Duodenal mucosa (tissue), 2 donors: Measurements from ENCODE around the gene KIAA0825.

Source experiments
- H3K27ac ChIP-seq: one replicate; pipeline ENCODE4 v1.7.0; 2013; ENCODE audit warnings: low read depth, low read length
- H3K27me3 ChIP-seq, 2 donors: one replicate each; pipeline ENCODE4 v1.7.0; 2013; ENCODE audit warnings: low read length in 2 of 2, control low read depth in 1 of 2; ENCODE audit not compliant: insufficient read depth in 2 of 2, control insufficient read depth in 1 of 2
- H3K36me3 ChIP-seq, 2 donors: one replicate each; pipeline ENCODE4 v1.7.0; 2013; ENCODE audit warnings: low read length in 2 of 2, control low read depth in 1 of 2; ENCODE audit not compliant: insufficient read depth in 2 of 2, control insufficient read depth in 1 of 2
- H3K4me1 ChIP-seq, 2 donors: one replicate each; pipeline ENCODE4 v1.7.0; 2013; ENCODE audit warnings: low read length in 2 of 2, control low read depth in 1 of 2; ENCODE audit not compliant: insufficient read depth in 2 of 2, control insufficient read depth in 1 of 2
- H3K4me3 ChIP-seq, 2 donors: one replicate each; pipeline ENCODE4 v1.7.0; 2013; ENCODE audit warnings: low read length in 2 of 2, low read depth in 1 of 2
- H3K9ac ChIP-seq, 2 donors: one replicate each; pipeline ENCODE4 v1.7.0; 2013; ENCODE audit warnings: low read length in 2 of 2, low read depth in 1 of 2
- H3K9me3 ChIP-seq, 2 donors: one replicate each; pipeline ENCODE4 v1.7.0; 2013; ENCODE audit warnings: low read length in 2 of 2, control low read depth in 1 of 2; ENCODE audit not compliant: control insufficient read depth in 1 of 2

KIAA0825 gene

GRCh38 chr5:94420885-94421284 lies 197.5 kb downstream of the KIAA0825 start:
- Histone ChIP-seq H3K27ac (no peak overlapping the region), H3K9ac (no peak overlapping the region), H3K9me3 (no peaks in the 10 kb centered on the region), H3K4me1 (peaks cover 0 to 3% of the 10 kb centered on the region in 2 donors), H3K4me3 (no peak overlapping the region), H3K27me3 (no peaks in the 10 kb centered on the region), H3K36me3 (no peaks in the 10 kb centered on the region)

- Histone ChIP-seq H3K27me3 (no peaks in the 10 kb centered on the region), H3K9ac (no peak overlapping the region), H3K4me1 (peaks cover 0 to 5% of the 10 kb centered on the region in 2 donors), H3K27ac (no peak overlapping the region), H3K9me3 (no peaks in the 10 kb centered on the region), H3K36me3 (no peaks in the 10 kb centered on the region), H3K4me3 (no peak overlapping the region)
These were observed 202.6 kb downstream of the KIAA0825 start for GRCh38 chr5:94415798-94416197.

- Histone ChIP-seq H3K4me1 (no peaks in the 10 kb centered on the region), H3K9me3 (no peaks in the 10 kb centered on the region), H3K27ac (no peak overlapping the region), H3K36me3 (no peaks in the 10 kb centered on the region), H3K27me3 (no peaks in the 10 kb centered on the region), H3K9ac (no peak overlapping the region), H3K4me3 (no peak overlapping the region)
These were observed 209.0 kb downstream of the KIAA0825 start for GRCh38 chr5:94409440-94409839.

GRCh38 chr5:94407023-94407422 lies 211.4 kb downstream of the KIAA0825 start:
- Histone ChIP-seq H3K36me3 (no peaks in the 10 kb centered on the region), H3K9ac (no peak overlapping the region), H3K27me3 (no peaks in the 10 kb centered on the region), H3K27ac (no peak overlapping the region), H3K9me3 (no peaks in the 10 kb centered on the region), H3K4me1 (peaks cover 0 to 5% of the 10 kb centered on the region in 2 donors), H3K4me3 (no peak overlapping the region)

GRCh38 chr5:94403483-94403882 lies 214.9 kb downstream of the KIAA0825 start:
- H3K9me3 ChIP-seq, result no peaks in the 10 kb centered on the region
- H3K27ac ChIP-seq, result no peak overlapping the region
- no peak overlapping the region for H3K9ac ChIP-seq
- no peaks in the 10 kb centered on the region for H3K36me3 ChIP-seq
- no peaks in the 10 kb centered on the region for H3K27me3 ChIP-seq
- peaks cover 0 to 5% of the 10 kb centered on the region in 2 donors for H3K4me1 ChIP-seq
- H3K4me3 ChIP-seq, result no peak overlapping the region

GRCh38 chr5:94402096-94402495 lies 216.3 kb downstream of the KIAA0825 start:
- Histone ChIP-seq H3K36me3 (no peaks in the 10 kb centered on the region), H3K9ac (no peak overlapping the region), H3K4me1 (peaks cover 0 to 5% of the 10 kb centered on the region in 2 donors), H3K9me3 (no peaks in the 10 kb centered on the region), H3K27ac (no peak overlapping the region), H3K27me3 (no peaks in the 10 kb centered on the region), H3K4me3 (no peak overlapping the region)

- Histone ChIP-seq H3K4me1 (no peaks in the 10 kb centered on the region), H3K9me3 (no peaks in the 10 kb centered on the region), H3K36me3 (no peaks in the 10 kb centered on the region), H3K4me3 (no peak overlapping the region), H3K27me3 (no peaks in the 10 kb centered on the region), H3K9ac (no peak overlapping the region), H3K27ac (no peak overlapping the region)
These were observed 220.9 kb downstream of the KIAA0825 start for GRCh38 chr5:94397508-94397907.

- no peak overlapping the region for H3K9ac ChIP-seq
- no peaks in the 10 kb centered on the region for H3K27me3 ChIP-seq
These were observed 221.7 kb downstream of the KIAA0825 start for GRCh38 chr5:94396687-94397086.

GRCh38 chr5:94395468-94395867 lies 222.9 kb downstream of the KIAA0825 start:
- H3K9me3 ChIP-seq, result no peaks in the 10 kb centered on the region
- H3K36me3 ChIP-seq, result no peaks in the 10 kb centered on the region
- no peaks in the 10 kb centered on the region for H3K27me3 ChIP-seq
- no peak overlapping the region for H3K9ac ChIP-seq
- no peak overlapping the region for H3K4me3 ChIP-seq
- H3K4me1 ChIP-seq, result no peaks in the 10 kb centered on the region
- H3K27ac ChIP-seq, result no peak overlapping the region

More at GRCh38 chr5:94396687-94397086, 221.7 kb downstream of the KIAA0825 start:
- Histone ChIP-seq H3K27ac (no peak overlapping the region), H3K4me3 (no peak overlapping the region), H3K9me3 (no peaks in the 10 kb centered on the region), H3K4me1 (no peaks in the 10 kb centered on the region), H3K36me3 (no peaks in the 10 kb centered on the region)

GRCh38 chr5:94391996-94392395 lies 226.4 kb downstream of the KIAA0825 start:
- Histone ChIP-seq H3K4me3 (no peak overlapping the region), H3K4me1 (no peaks in the 10 kb centered on the region), H3K27me3 (no peaks in the 10 kb centered on the region), H3K27ac (no peak overlapping the region), H3K36me3 (no peaks in the 10 kb centered on the region), H3K9ac (no peak overlapping the region), H3K9me3 (no peaks in the 10 kb centered on the region)

GRCh38 chr5:94389515-94389899 lies 228.9 kb downstream of the KIAA0825 start:
- H3K9ac ChIP-seq, result no peak overlapping the region
- no peaks in the 10 kb centered on the region for H3K4me1 ChIP-seq
- H3K4me3 ChIP-seq, result no peak overlapping the region
- no peak overlapping the region for H3K27ac ChIP-seq
- H3K9me3 ChIP-seq, result no peaks in the 10 kb centered on the region
- H3K36me3 ChIP-seq, result no peaks in the 10 kb centered on the region
- H3K27me3 ChIP-seq, result no peaks in the 10 kb centered on the region
